MM.1S (cell line): ENCODE measurements around the gene OSER1.

ENCODE experiments used
- CTCF ChIP-seq: fragments of 300-600 bp; sonication (generic); IDR thresholded peaks from 2 replicates; pipeline ENCODE4 v1.5.1; 2016; ENCODE audit warnings: antibody characterized with exemption, low read length, mixed read lengths
- EZH2 ChIP-seq: fragments of 300-600 bp; sonication (generic); optimal IDR thresholded peaks from 2 replicates; pipeline ENCODE3; 2017; ENCODE audit warnings: low read depth, mild to moderate bottlenecking, antibody characterized with exemption, low read length, mixed read lengths
- EZH2phosphoT487 ChIP-seq: fragments of 300-600 bp; sonication (generic); IDR thresholded peaks from 2 replicates; pipeline ENCODE4 v1.6.1; 2018; ENCODE audit warnings: antibody characterized with exemption, low read length

GRCh38 chr20:44212792-44213191 is 2.2 kb upstream of the OSER1 start:
- TF ChIP-seq CTCF = no peak
- TF ChIP-seq EZH2 = no peak
- no peak for TF ChIP-seq EZH2phosphoT487
